GM04503 (cell line): ENCODE results near the gene PTPN14.
"Not testable (repeated sequence)": the region's sequence is repeated elsewhere in the genome, so short reads cannot be mapped to it uniquely, and the experiment has no call there.

Source experiments
- DNase-seq: peaks from one replicate; pipeline ENCODE4 v3.0.0-alpha.2; 2012; ENCODE audit warnings: low read depth

The PTPN14 gene

GRCh38 chr1:214551436-214552173 is at the start of gene PTPN14:
Gene PTPN14 (minus strand): TSS chr1:214551602. CDS start chr1:214464803, 86,799 bp downstream.
- DNase-seq, result peak; percentile 81

- no peak for DNase-seq
Observed at GRCh38 chr1:214593158-214593557, 41.8 kb upstream of the PTPN14 start.

GRCh38 chr1:214591918-214592317 is 40.5 kb upstream of the PTPN14 start:
- not testable (repeated sequence) for DNase-seq

GRCh38 chr1:214590696-214591095 is 39.3 kb upstream of the PTPN14 start:
- DNase-seq, result no peak

- DNase-seq, result no peak
Observed at GRCh38 chr1:214588963-214589597, 37.7 kb upstream of the PTPN14 start.

- no peak for DNase-seq
Observed at GRCh38 chr1:214587165-214587564, 35.8 kb upstream of the PTPN14 start.

- DNase-seq, result no peak
Observed at GRCh38 chr1:214586621-214587020, 35.2 kb upstream of the PTPN14 start.

GRCh38 chr1:214584805-214585766 is 33.7 kb upstream of the PTPN14 start:
- DNase-seq, result no peak

- no peak for DNase-seq
Observed at GRCh38 chr1:214583824-214584554, 32.6 kb upstream of the PTPN14 start.

GRCh38 chr1:214583113-214583512 is 31.7 kb upstream of the PTPN14 start:
- DNase-seq, result no peak

GRCh38 chr1:214582289-214582891 is 31.0 kb upstream of the PTPN14 start:
- no peak for DNase-seq

- peak; percentile 78 for DNase-seq
Observed at GRCh38 chr1:214581785-214582184, 30.4 kb upstream of the PTPN14 start.

GRCh38 chr1:214579183-214579582 is 27.8 kb upstream of the PTPN14 start:
- DNase-seq, result no peak

- not testable (repeated sequence) for DNase-seq
Observed at GRCh38 chr1:214576120-214576519, 24.7 kb upstream of the PTPN14 start.

GRCh38 chr1:214574598-214575411 is 23.4 kb upstream of the PTPN14 start:
- no peak for DNase-seq

- DNase-seq, result no peak
Observed at GRCh38 chr1:214573386-214574318, 22.2 kb upstream of the PTPN14 start.

GRCh38 chr1:214571281-214571680 is 19.9 kb upstream of the PTPN14 start:
- DNase-seq, result no peak

GRCh38 chr1:214570442-214570841 is 19.0 kb upstream of the PTPN14 start:
- no peak for DNase-seq

GRCh38 chr1:214569357-214570004 is 18.1 kb upstream of the PTPN14 start:
- DNase-seq, result no peak
